MM.1S (cell line): ENCODE data around the gene MYO1B.

Experiments used
- DNase-seq: peaks from one replicate; pipeline ENCODE4 v3.0.0-alpha.2; 2015
- H2AFZ ChIP-seq: fragments of 300-600 bp; sonication (generic); 2 replicates; pipeline ENCODE4 v1.6.0; 2016; ENCODE audit warnings: antibody characterized with exemption, low read length
- H3F3A ChIP-seq: fragments of 300-600 bp; sonication (generic); 2 replicates; pipeline ENCODE4 v1.6.1; 2016; ENCODE audit warnings: mild to moderate bottlenecking, antibody characterized with exemption, low read length, moderate library complexity, mixed read lengths; ENCODE audit not compliant: insufficient read depth
- H3K27ac ChIP-seq: fragments of 300-600 bp; sonication (generic); 2 replicates; pipeline ENCODE4 v1.5.1; 2016; ENCODE audit warnings: mild to moderate bottlenecking, low read length
- H3K27me3 ChIP-seq: fragments of 300-600 bp; sonication (generic); replicated peaks from 2 replicates; pipeline ENCODE4 v1.6.0; 2016; ENCODE audit warnings: low read length; ENCODE audit not compliant: insufficient read depth
- H3K36me3 ChIP-seq: fragments of 300-600 bp; sonication (generic); replicated peaks from 2 replicates; pipeline ENCODE4 v1.6.1; 2016; ENCODE audit warnings: mild to moderate bottlenecking, low read length, mixed read lengths; ENCODE audit not compliant: insufficient read depth
- H3K4me1 ChIP-seq: fragments of 300-600 bp; sonication (generic); 2 replicates; pipeline ENCODE4 v1.6.1; 2016; ENCODE audit warnings: low read length, mixed read lengths
- H3K4me2 ChIP-seq: fragments of 300-600 bp; sonication (generic); 2 replicates; pipeline ENCODE4 v1.6.0; 2016; ENCODE audit warnings: low read depth, low read length
- H3K4me3 ChIP-seq: fragments of 300-600 bp; sonication (generic); 2 replicates; pipeline ENCODE4 v1.5.1; 2016; ENCODE audit warnings: low read length, mixed read lengths
- H3K79me2 ChIP-seq: fragments of 300-600 bp; sonication (generic); 2 replicates; pipeline ENCODE4 v1.6.1; 2016; ENCODE audit warnings: mixed run types, low read length, mixed read lengths
- H3K9ac ChIP-seq: fragments of 300-600 bp; sonication (generic); 2 replicates; pipeline ENCODE4 v1.6.1; 2016; ENCODE audit warnings: low read length, mixed read lengths
- H3K9me2 ChIP-seq: fragments of 300-600 bp; sonication (generic); replicated peaks from 2 replicates; pipeline ENCODE4 v1.6.1; 2016; ENCODE audit warnings: mild to moderate bottlenecking, low read length, mixed read lengths; ENCODE audit not compliant: insufficient read depth
- H3K9me3 ChIP-seq: fragments of 300-600 bp; sonication (generic); replicated peaks from 2 replicates; pipeline ENCODE4 v1.6.1; 2016; ENCODE audit warnings: mild to moderate bottlenecking, low read length, mixed read lengths; ENCODE audit not compliant: insufficient read depth
- H4K20me1 ChIP-seq: fragments of 300-600 bp; sonication (generic); 2 replicates; pipeline ENCODE4 v1.6.1; 2016; ENCODE audit warnings: mild to moderate bottlenecking, low read length, moderate library complexity, mixed read lengths; ENCODE audit not compliant: insufficient read depth
- CTCF ChIP-seq: fragments of 300-600 bp; sonication (generic); IDR thresholded peaks from 2 replicates; pipeline ENCODE4 v1.5.1; 2016; ENCODE audit warnings: antibody characterized with exemption, low read length, mixed read lengths
- EZH2 ChIP-seq: fragments of 300-600 bp; sonication (generic); optimal IDR thresholded peaks from 2 replicates; pipeline ENCODE3; 2017; ENCODE audit warnings: low read depth, mild to moderate bottlenecking, antibody characterized with exemption, low read length, mixed read lengths
- EZH2phosphoT487 ChIP-seq: fragments of 300-600 bp; sonication (generic); IDR thresholded peaks from 2 replicates; pipeline ENCODE4 v1.6.1; 2018; ENCODE audit warnings: antibody characterized with exemption, low read length

Gene MYO1B

GRCh38 chr2:191412353-191412752 is 167.1 kb downstream of the MYO1B start:
- H3K36me3 ChIP-seq, result no peaks in the 10 kb centered on the region
- no peak for TF ChIP-seq EZH2phosphoT487
- no peak for TF ChIP-seq CTCF
- no peak for TF ChIP-seq EZH2
- no peaks in the 10 kb centered on the region for H3K79me2 ChIP-seq
- H3K9me2 ChIP-seq, result no peaks in the 10 kb centered on the region
- no peak overlapping the region for H3K27ac ChIP-seq
- no peaks in the 10 kb centered on the region for H3K27me3 ChIP-seq
- H4K20me1 ChIP-seq, result no peaks in the 10 kb centered on the region
- H3K4me1 ChIP-seq, result no peaks in the 10 kb centered on the region
- no peak for DNase-seq
- no peak overlapping the region for H3K4me2 ChIP-seq
- no peak overlapping the region for H3K4me3 ChIP-seq
- no peak overlapping the region for H2AFZ ChIP-seq
- H3K9me3 ChIP-seq, result no peaks in the 10 kb centered on the region
- H3K9ac ChIP-seq, result no peak overlapping the region
- no peaks in the 10 kb centered on the region for H3F3A ChIP-seq

- no peaks in the 10 kb centered on the region for H3K9me2 ChIP-seq
- DNase-seq, result no peak
- no peaks in the 10 kb centered on the region for H3K79me2 ChIP-seq
- no peaks in the 10 kb centered on the region for H3K9me3 ChIP-seq
- H3K27me3 ChIP-seq, result no peaks in the 10 kb centered on the region
- no peak overlapping the region for H3K9ac ChIP-seq
- H4K20me1 ChIP-seq, result no peaks in the 10 kb centered on the region
- H2AFZ ChIP-seq, result no peak overlapping the region
- no peaks in the 10 kb centered on the region for H3K36me3 ChIP-seq
- no peak overlapping the region for H3K27ac ChIP-seq
- no peak overlapping the region for H3K4me2 ChIP-seq
- no peaks in the 10 kb centered on the region for H3K4me1 ChIP-seq
- TF ChIP-seq EZH2 (no peak), EZH2phosphoT487 (no peak), CTCF (no peak)
- no peaks in the 10 kb centered on the region for H3F3A ChIP-seq
- H3K4me3 ChIP-seq, result no peak overlapping the region
Measured at GRCh38 chr2:191415101-191415500, 169.9 kb downstream of the MYO1B start.

DNA sequence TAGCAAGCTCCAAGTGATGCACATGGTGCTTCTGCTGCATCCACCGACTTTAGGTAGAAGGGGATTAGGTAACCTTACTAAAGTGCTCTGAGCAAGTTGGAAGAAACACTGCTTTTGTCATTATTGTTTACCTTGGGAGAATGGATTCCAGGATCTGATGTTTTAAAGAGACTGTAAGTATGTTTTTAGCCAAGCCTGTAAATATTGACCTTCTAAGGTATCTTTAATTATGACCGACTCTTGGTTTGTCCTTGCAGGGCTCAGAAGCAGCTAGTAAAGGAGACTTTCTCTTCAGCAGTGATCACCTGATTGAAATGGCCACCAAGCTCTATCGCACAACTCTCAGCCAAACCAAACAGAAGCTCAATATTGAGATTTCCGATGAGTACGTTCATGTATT is 170.7 kb downstream of the MYO1B start:
- no peaks in the 10 kb centered on the region for H3K9me2 ChIP-seq
- no peaks in the 10 kb centered on the region for H3F3A ChIP-seq
- H3K4me2 ChIP-seq, result no peak overlapping the region
- no peaks in the 10 kb centered on the region for H3K36me3 ChIP-seq
- no peak overlapping the region for H3K27ac ChIP-seq
- H3K9me3 ChIP-seq, result no peaks in the 10 kb centered on the region
- H4K20me1 ChIP-seq, result no peaks in the 10 kb centered on the region
- no peak overlapping the region for H3K9ac ChIP-seq
- TF ChIP-seq EZH2 (no peak), EZH2phosphoT487 (no peak), CTCF (no peak)
- H2AFZ ChIP-seq, result no peak overlapping the region
- no peaks in the 10 kb centered on the region for H3K79me2 ChIP-seq
- no peak for DNase-seq
- H3K4me3 ChIP-seq, result no peak overlapping the region
- no peaks in the 10 kb centered on the region for H3K27me3 ChIP-seq
- H3K4me1 ChIP-seq, result no peaks in the 10 kb centered on the region
